Neuronal stem cell (in vitro differentiated cells): ENCODE results near the gene STPG1.
A peak's percentile ranks its signal among the peaks of the same experiment; 100 is the strongest.

ENCODE experiments used
- DNase-seq: peaks from one replicate; pipeline ENCODE4 v3.0.0-alpha.2; 2013; ENCODE audit warnings: low spot score
- H2AFZ ChIP-seq: one replicate; pipeline ENCODE4 v1.6.1; 2013; ENCODE audit warnings: mild to moderate bottlenecking, low read length, inconsistent platforms
- H2AK5ac ChIP-seq: 2 replicates; pipeline ENCODE4 v1.6.1; 2013; ENCODE audit warnings: low read depth, mild to moderate bottlenecking, inconsistent platforms, low read length, moderate library complexity, mixed read lengths
- H2BK120ac ChIP-seq: 2 replicates; pipeline ENCODE4 v1.6.1; 2013; ENCODE audit warnings: low read depth, mild to moderate bottlenecking, inconsistent platforms, low read length, moderate library complexity, mixed read lengths
- H2BK12ac ChIP-seq: one replicate; pipeline ENCODE4 v1.6.1; 2013; ENCODE audit warnings: low read length, inconsistent platforms
- H2BK15ac ChIP-seq: 2 replicates; pipeline ENCODE4 v1.6.1; 2013; ENCODE audit warnings: mild to moderate bottlenecking, low read length, inconsistent platforms, mixed read lengths
- H2BK5ac ChIP-seq: one replicate; pipeline ENCODE4 v1.6.1; 2013; ENCODE audit warnings: inconsistent platforms, mild to moderate bottlenecking, low read length, moderate library complexity
- H3K14ac ChIP-seq: one replicate; pipeline ENCODE4 v1.6.1; 2013; ENCODE audit warnings: low read length, inconsistent platforms
- H3K18ac ChIP-seq: 2 replicates; pipeline ENCODE4 v1.6.1; 2013; ENCODE audit warnings: low read length, inconsistent platforms
- H3K23ac ChIP-seq: 2 replicates; pipeline ENCODE4 v1.6.1; 2013; ENCODE audit warnings: low read depth, mild to moderate bottlenecking, mixed read lengths, low read length, inconsistent platforms; ENCODE audit not compliant: poor library complexity
- H3K27ac ChIP-seq: replicated peaks from 3 replicates; pipeline ENCODE4 v1.5.1; 2013; ENCODE audit warnings: low read length, inconsistent platforms
- H3K27me3 ChIP-seq, 3 experiments: 2 replicates each; pipeline ENCODE4 v1.6.1; 2013; ENCODE audit warnings: low read length in 3 of 3, mild to moderate bottlenecking in 2 of 3, inconsistent platforms in 1 of 3, low read depth in 1 of 3, mixed read lengths in 1 of 3, moderate library complexity in 1 of 3; ENCODE audit not compliant: control insufficient read depth in 3 of 3, insufficient read depth in 3 of 3
- H3K36me3 ChIP-seq, 2 donors: replicated peaks in 1 of 2; 2 replicates each; pipeline ENCODE4 v1.6.1; 2013; ENCODE audit warnings: low read length in 2 of 2; ENCODE audit not compliant: control insufficient read depth in 2 of 2, insufficient read depth in 2 of 2
- H3K4ac ChIP-seq: 2 replicates; pipeline ENCODE4 v1.6.1; 2013; ENCODE audit warnings: inconsistent platforms, mild to moderate bottlenecking, low read length, moderate library complexity
- H3K4me1 ChIP-seq, 2 donors: 1 replicate in 1 of 2; 2 replicates in 1 of 2; pipeline ENCODE4 v1.6.1; 2013; ENCODE audit warnings: low read length in 2 of 2, low read depth in 1 of 2; ENCODE audit not compliant: control insufficient read depth in 2 of 2, insufficient read depth in 1 of 2
- H3K4me2 ChIP-seq: one replicate; pipeline ENCODE4 v1.6.1; 2013; ENCODE audit warnings: mild to moderate bottlenecking, low read length, inconsistent platforms; ENCODE audit not compliant: insufficient read depth, poor library complexity, severe bottlenecking
- H3K4me3 ChIP-seq, 2 donors: 2 replicates each; pipeline ENCODE4 v1.5.1; 2013; ENCODE audit warnings: low read length in 2 of 2, mild to moderate bottlenecking in 2 of 2, inconsistent platforms in 1 of 2, moderate library complexity in 1 of 2
- H3K79me1 ChIP-seq: one replicate; pipeline ENCODE4 v1.6.1; 2013; ENCODE audit warnings: low read depth, mild to moderate bottlenecking, inconsistent platforms, low read length, moderate library complexity
- H3K9ac ChIP-seq: one replicate; pipeline ENCODE4 v1.6.1; 2013; ENCODE audit warnings: mild to moderate bottlenecking, low read depth, low read length, inconsistent platforms; ENCODE audit not compliant: poor library complexity
- H3K9me3 ChIP-seq, 2 donors: replicated peaks in 1 of 2; 2 replicates each; pipeline versions ENCODE3 to v1.6.1; 2013; ENCODE audit warnings: low read length in 2 of 2, mild to moderate bottlenecking in 2 of 2, inconsistent platforms in 1 of 2, low read depth in 1 of 2, mixed read lengths in 1 of 2, moderate library complexity in 1 of 2; ENCODE audit not compliant: control insufficient read depth in 2 of 2, insufficient read depth in 1 of 2
- H4K8ac ChIP-seq: one replicate; pipeline ENCODE4 v1.6.1; 2013; ENCODE audit warnings: low read depth, mild to moderate bottlenecking, inconsistent platforms, low read length, moderate library complexity
- H4K91ac ChIP-seq: one replicate; pipeline ENCODE4 v1.6.1; 2013; ENCODE audit warnings: low read length, low read depth, mild to moderate bottlenecking, inconsistent platforms; ENCODE audit not compliant: poor library complexity
- WGBS, 2 donors: extraction: QIAGEN DNeasy Blood & Tissue Kit; methylation state at CpG; one replicate each; pipeline ENCODE4 v1.1.7; 2013; ENCODE audit warnings: missing lambda C conversion rate in 2 of 2, mixed read lengths in 1 of 2; ENCODE audit not compliant: insufficient read length in 2 of 2, insufficient replicate concordance in 1 of 2; ENCODE audit errors: extremely low coverage in 2 of 2; 5-methylcytosine and 5-hydroxymethylcytosine counted together

Gene STPG1

DNA sequence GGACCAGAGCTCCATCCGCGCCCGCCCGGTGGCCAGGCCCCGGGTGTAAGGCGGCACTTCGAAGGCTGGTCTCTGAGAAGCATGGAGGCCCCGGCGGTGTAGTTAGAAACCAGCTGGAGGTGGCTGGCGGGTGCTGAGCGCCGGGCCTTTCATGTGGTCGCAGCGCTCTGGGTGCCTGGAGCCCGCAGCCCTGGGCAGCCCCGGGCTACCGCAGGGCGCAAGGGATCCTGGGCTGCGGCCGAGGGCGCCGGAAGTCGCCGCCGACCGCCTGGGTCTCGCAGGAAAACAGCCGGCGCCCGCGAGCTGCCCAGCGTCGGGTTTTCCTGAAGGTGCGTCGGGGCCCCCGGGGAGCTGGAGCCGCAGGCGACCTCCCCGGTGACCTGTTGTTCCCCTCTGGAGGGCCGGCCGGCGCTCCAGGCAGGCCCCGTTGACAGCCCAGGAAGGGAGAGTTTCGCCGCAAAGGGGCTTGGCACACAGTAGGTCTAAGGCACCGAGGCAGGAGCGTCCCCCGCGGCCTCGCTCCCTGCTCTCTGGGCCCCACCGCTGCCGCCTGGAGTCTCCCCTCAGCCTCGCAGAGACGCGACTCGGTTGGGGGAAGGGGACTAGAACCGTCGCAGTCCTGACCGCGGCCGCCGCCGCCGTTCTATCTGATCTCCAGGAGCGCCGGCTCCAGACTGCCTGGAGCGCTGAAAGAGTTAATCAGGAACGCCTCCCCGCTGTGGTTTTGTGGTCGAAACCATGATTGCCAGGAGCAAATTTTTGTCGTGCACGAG, 91.7 kb downstream of the STPG1 start:
- peak overlapping the region; percentile 92 for H3K18ac ChIP-seq
- no peak overlapping the region for H3K4ac ChIP-seq
- no peak overlapping the region for H3K27ac ChIP-seq
- DNase-seq = no peak
- H3K9me3 ChIP-seq = no peaks in the 10 kb centered on the region
- no peaks in the 10 kb centered on the region for H3K79me1 ChIP-seq
- H2BK12ac ChIP-seq = peak overlapping the region; percentile 95
- peak overlapping the region; percentile 77 for H3K23ac ChIP-seq
- H4K8ac ChIP-seq = no peak overlapping the region
- peak overlapping the region in 1 of 2 donors; percentile 75 for H3K4me3 ChIP-seq
- peak overlapping the region; percentile 87 for H3K4me2 ChIP-seq
- H2BK15ac ChIP-seq = peak overlapping the region; percentile 41
- WGBS, 2 donors = no CpG with 5 or more reads among the region's 72 CpGs
- H3K9ac ChIP-seq = peak overlapping the region; percentile 86
- no peaks in the 10 kb centered on the region for H3K36me3 ChIP-seq
- H2AFZ ChIP-seq = peak overlapping the region; percentile 79
- H2AK5ac ChIP-seq = no peak overlapping the region
- no peak overlapping the region for H3K14ac ChIP-seq
- H3K27me3 ChIP-seq = peaks cover 2 to 93% (median 42%) of the 10 kb centered on the region in 3 experiments
- H4K91ac ChIP-seq = no peak overlapping the region
- peak overlapping the region; percentile 56 for H2BK120ac ChIP-seq
- peak overlapping the region; percentile 50 for H2BK5ac ChIP-seq
- H3K4me1 ChIP-seq = peaks cover 0 to 8% of the 10 kb centered on the region in 2 donors

DNA sequence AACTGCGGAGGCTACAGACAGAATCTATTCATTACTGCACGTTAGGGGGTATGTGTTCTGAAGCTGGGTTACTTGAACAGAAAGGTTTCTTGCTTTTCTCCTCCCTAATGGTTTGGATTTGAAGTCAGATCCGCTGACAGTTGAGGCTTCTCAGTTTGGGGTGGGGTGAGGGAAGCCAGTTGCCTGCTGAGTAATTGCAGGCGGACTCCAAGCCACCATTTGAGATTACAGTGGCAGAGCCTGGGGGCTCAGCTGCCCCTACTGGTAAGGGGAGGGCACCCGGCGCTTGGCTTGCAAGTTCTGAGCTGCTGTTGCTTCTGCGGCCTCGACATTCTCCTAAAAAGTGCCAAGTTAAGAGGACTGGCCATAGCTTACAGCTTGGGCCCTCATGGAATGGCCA, 92.5 kb downstream of the STPG1 start:
- Histone ChIP-seq H3K4me3 (no peak overlapping the region), H3K4ac (no peak overlapping the region), H3K14ac (no peak overlapping the region), H2AK5ac (no peak overlapping the region), H3K9me3 (no peaks in the 10 kb centered on the region), H3K18ac (peak overlapping the region; percentile 33), H3K23ac (no peak overlapping the region), H3K9ac (no peak overlapping the region), H2BK5ac (peak overlapping the region; percentile 50), H4K8ac (no peak overlapping the region), H3K4me2 (no peak overlapping the region), H4K91ac (no peak overlapping the region), H3K27me3 (peaks cover 2 to 94% (median 42%) of the 10 kb centered on the region in 3 experiments), H2BK12ac (no peak overlapping the region), H3K4me1 (peaks cover 0 to 8% of the 10 kb centered on the region in 2 donors), H2AFZ (no peak overlapping the region), H3K79me1 (no peaks in the 10 kb centered on the region), H3K36me3 (no peaks in the 10 kb centered on the region), H2BK15ac (no peak overlapping the region), H2BK120ac (no peak overlapping the region), H3K27ac (no peak overlapping the region)
- no CpG with 5 or more reads among the region's 8 CpGs for WGBS, 2 donors
- no peak for DNase-seq

GRCh38 chr1:24319962-24320361, 93.6 kb downstream of the STPG1 start:
- no peak for DNase-seq
- Histone ChIP-seq H3K27ac (no peak overlapping the region), H2BK120ac (no peak overlapping the region), H2BK12ac (no peak overlapping the region), H3K23ac (no peak overlapping the region), H2AK5ac (no peak overlapping the region), H3K9me3 (no peaks in the 10 kb centered on the region), H4K91ac (no peak overlapping the region), H3K4ac (no peak overlapping the region), H3K27me3 (peaks cover 2 to 84% (median 42%) of the 10 kb centered on the region in 3 experiments), H4K8ac (no peak overlapping the region), H3K4me2 (no peak overlapping the region), H3K4me3 (no peak overlapping the region), H3K9ac (no peak overlapping the region), H3K14ac (no peak overlapping the region), H2BK5ac (no peak overlapping the region), H2AFZ (no peak overlapping the region), H2BK15ac (no peak overlapping the region), H3K18ac (no peak overlapping the region), H3K79me1 (no peaks in the 10 kb centered on the region), H3K36me3 (no peaks in the 10 kb centered on the region), H3K4me1 (peaks cover 0 to 8% of the 10 kb centered on the region in 2 donors)
- no CpG with 5 or more reads among the region's 1 CpG for WGBS, 2 donors

DNA sequence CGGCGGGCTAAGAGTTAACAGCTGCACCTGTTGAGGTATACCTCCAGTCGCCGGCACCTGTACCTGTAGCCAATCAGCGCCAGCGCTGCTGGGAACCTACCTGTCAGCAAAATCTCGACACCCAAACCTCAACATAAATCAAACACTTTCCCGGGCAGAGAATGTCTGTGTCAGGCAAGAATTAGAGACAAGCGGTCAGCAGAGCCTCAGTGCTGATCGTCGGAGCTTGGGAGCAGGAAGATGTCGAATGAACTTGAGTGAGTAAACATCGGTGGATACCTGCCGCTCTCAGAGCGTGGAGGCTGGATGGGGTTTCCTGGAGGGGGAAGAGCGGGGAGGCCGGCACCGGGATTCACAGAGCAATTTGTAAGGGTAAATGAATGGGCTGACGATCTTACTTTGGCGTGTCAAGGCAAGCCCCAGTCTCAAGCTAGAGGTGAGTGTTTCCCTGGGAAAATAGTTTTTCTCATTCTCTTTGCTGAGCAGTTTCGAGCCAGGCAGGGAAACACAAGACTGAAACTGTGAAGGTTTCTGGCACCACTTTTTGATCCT, 94.2 kb downstream of the STPG1 start, which contains the start of gene GRHL3:
TSS of gene GRHL3 (plus strand) at position 46 of the 552 bp plus-strand sequence. CDS start at position 241, 195 bp downstream.
- Histone ChIP-seq H3K27ac (no peak within 1 kb of the TSS), H2BK120ac (no peak within 1 kb of the TSS), H3K9ac (no peak within 1 kb of the TSS), H3K4me1 (peaks cover 0 to 8% of the 10 kb centered on the region in 2 donors), H2BK15ac (no peak within 1 kb of the TSS), H3K36me3 (no peaks in the 10 kb centered on the region), H3K27me3 (peaks cover 2 to 79% (median 42%) of the 10 kb centered on the region in 3 experiments), H3K4me3 (peak within 1 kb of the TSS in 1 of 2 donors; percentile 66), H3K14ac (no peak within 1 kb of the TSS), H2BK12ac (no peak within 1 kb of the TSS), H3K23ac (no peak within 1 kb of the TSS), H2AFZ (peak within 1 kb of the TSS; percentile 28), H4K91ac (no peak within 1 kb of the TSS), H3K79me1 (no peaks in the 10 kb centered on the region), H3K9me3 (no peaks in the 10 kb centered on the region), H3K4me2 (peak within 1 kb of the TSS; percentile 61), H2BK5ac (no peak within 1 kb of the TSS), H3K4ac (no peak within 1 kb of the TSS), H2AK5ac (no peak within 1 kb of the TSS), H3K18ac (no peak within 1 kb of the TSS), H4K8ac (no peak within 1 kb of the TSS)
- no peak for DNase-seq
- WGBS, 2 donors = no CpG with 5 or more reads among the region's 21 CpGs
